ENCODE results near the gene DDX49. TPM values are rescaled to one million over a fixed set of nuclear protein-coding genes. Genes with fewer than 3 reads are reported as not detected.

Gene DDX49
- total RNA-seq, 1 experiment from 2014 or later = 63.1 TPM

DNA sequence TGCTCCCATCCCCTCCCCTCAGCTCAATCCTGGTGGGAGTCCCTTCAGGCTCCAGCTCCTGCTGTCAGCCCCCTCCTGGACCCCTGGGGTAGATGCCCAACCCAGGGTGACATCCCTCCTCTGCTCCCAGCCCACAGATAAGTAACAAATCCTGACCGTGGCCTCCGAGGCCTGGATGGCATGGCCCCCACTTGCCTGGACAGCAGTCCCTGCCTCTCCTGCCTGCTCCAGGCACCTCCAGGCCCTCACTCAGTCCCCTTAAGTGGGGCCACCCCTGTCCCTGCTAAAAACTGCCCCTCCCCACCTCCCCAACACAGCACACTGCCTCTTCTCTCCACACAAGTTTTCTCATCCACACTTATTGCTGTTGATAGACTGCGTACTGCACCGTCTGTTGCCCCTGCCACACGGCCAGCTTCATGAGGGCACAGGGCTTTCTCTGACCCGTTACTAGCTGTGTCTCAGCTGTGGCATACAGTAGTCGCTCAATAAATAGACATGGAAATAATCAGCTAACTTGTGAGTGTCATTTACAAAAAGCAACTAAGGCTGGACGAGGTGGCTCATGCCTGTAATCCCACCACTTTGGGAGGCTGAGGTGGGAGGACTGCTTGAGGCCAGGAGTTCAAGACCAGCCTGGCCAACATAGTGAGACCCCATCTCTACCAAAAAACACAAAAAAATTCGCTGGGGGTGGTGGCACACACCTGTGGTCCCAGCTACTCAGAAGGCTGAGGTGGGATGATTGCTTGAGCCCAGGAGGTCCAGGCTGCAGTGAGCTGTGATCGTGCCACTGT, 29.4 kb upstream of the DDX49 start:
- Histone ChIP-seq H3K4me3 (ENCODE audit: insufficient read depth, low read depth, low read length) (no peak overlapping the region), H3K36me3 (replicated peaks; ENCODE audit: control insufficient read depth, insufficient read depth, low read length) (no peaks in the 10 kb centered on the region; the same call in none of the 2 replicates), H3K27me3 (ENCODE audit: control insufficient read depth, insufficient read depth, low read length) (peaks cover 7% of the 10 kb centered on the region; the same call in 1 of the 2 replicates)
- DNase-seq = no peak

DNA sequence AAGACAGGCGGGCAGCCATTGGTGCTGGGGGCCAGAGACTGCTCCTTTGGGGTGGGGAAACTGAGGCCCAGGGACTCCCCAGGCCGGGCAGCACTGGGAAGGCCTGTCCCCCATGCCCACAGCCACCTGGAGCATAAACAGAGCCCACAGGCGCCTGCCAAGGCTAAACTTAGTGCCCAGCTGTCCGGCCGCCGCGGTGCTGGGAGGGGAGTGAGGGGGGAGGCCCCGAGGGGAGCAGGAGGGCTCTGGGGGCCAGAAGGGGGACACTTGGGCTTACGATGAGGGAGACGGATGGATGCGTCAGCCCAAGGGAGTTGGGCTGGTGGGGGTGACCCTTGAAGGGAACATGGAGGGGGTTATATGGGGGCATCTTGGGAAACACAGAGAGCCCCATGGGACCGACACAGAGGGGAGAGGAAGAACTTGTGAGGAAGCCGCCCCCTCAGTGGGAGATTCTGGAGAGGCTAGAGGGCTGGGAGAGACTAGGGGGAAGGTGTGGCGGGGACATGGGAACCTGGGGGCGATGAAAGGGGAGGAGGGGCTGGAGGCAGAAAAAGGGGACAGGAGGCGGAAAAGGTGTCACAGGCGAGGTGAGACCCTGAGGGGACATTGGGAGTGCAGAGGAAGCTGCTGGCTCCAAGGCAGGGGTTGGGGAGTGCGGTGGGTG, 25.8 kb upstream of the DDX49 start:
- no peak for DNase-seq
- Histone ChIP-seq H3K36me3 (replicated peaks; ENCODE audit: control insufficient read depth, insufficient read depth, low read length) (no peaks in the 10 kb centered on the region; the same call in none of the 2 replicates), H3K27me3 (ENCODE audit: control insufficient read depth, insufficient read depth, low read length) (peaks cover 16% of the 10 kb centered on the region; the same call in 1 of the 2 replicates), H3K4me3 (ENCODE audit: insufficient read depth, low read depth, low read length) (no peak overlapping the region)

DNA sequence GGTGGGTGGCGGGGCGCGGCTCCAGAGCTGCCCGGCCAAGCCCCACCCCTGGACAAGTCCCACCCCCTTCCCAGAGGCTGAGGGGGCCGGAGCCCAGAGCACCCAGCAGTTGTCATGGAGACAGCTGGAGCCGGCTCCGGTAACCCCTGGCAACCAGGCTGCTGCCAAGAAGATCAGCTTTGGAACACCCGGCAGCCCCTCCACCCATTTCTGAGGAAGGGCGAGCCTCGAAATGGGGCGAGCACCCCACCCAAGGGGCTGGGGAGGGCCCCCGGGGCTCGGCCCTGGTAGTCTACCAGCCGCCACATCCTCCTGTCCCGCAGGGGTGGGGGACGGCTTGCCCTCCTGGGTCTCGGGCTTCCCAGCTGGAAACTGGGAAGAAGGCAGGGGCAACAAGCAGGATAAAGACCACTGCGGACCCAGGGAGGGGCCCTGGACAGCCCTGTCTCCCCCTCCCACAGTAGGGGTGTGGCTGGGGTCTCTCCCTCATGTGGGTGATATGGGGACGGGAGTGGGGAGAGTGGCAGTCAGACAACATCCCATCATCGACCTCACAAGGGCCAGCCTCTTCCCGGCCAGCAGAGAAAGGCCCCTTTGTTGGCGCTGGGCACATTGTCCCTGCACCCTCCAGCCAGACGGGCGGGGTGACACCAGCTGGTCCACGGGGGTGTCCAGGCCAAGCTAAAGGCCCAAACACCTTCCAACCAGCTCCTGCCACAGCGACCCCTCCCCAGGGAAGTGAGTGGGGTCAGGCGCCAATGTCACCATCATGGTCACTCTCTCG, 25.1 kb upstream of the DDX49 start:
- Histone ChIP-seq H3K36me3 (replicated peaks; ENCODE audit: control insufficient read depth, insufficient read depth, low read length) (no peaks in the 10 kb centered on the region; the same call in none of the 2 replicates), H3K4me3 (ENCODE audit: insufficient read depth, low read depth, low read length) (peak overlapping the region; percentile 70), H3K27me3 (ENCODE audit: control insufficient read depth, insufficient read depth, low read length) (peaks cover 16% of the 10 kb centered on the region; the same call in 1 of the 2 replicates)
- peak; percentile 97 for DNase-seq

DNA sequence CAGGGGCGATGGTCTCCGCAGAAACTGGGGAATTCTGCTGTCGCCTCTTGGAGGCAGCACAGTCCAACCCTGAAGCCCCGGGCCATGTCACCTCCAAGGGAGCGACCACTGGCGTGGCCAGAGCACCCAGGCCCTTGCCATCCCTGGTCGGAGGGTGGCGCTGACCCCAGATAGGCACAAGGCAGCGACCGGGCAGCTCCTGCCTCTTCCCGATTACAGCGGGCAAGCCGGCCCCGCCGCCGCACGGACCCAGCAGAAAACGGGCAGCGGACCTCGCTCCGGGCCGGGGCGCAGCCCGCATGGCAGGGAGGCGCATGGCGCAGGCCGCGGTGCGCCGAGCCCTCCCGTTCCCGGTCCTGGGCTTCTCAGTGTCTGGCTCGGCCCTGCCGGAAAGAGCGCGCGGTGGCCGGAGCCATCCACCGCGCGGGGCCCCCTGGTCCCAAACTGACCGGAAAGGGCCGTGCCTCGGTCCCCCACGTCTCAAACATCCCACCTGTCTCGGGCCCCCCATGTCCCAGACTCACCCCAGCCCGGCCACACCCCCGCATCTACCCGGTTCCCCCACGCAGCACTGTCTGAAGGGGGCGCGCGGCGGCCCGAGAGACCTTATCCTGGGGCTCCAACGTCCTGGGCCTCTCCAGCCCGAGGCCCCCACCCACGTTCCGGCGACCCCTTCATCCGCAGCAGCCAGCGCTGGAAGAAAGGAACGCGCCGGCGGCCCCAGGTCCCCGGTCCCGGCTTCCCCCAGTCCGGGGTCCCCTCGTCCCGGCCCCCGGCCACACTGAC, 24.3 kb upstream of the DDX49 start:
- Histone ChIP-seq H3K36me3 (replicated peaks; ENCODE audit: control insufficient read depth, insufficient read depth, low read length) (no peaks in the 10 kb centered on the region; the same call in none of the 2 replicates), H3K4me3 (ENCODE audit: insufficient read depth, low read depth, low read length) (peak overlapping the region; percentile 70)
- DNase-seq = peak; percentile 95

DNA sequence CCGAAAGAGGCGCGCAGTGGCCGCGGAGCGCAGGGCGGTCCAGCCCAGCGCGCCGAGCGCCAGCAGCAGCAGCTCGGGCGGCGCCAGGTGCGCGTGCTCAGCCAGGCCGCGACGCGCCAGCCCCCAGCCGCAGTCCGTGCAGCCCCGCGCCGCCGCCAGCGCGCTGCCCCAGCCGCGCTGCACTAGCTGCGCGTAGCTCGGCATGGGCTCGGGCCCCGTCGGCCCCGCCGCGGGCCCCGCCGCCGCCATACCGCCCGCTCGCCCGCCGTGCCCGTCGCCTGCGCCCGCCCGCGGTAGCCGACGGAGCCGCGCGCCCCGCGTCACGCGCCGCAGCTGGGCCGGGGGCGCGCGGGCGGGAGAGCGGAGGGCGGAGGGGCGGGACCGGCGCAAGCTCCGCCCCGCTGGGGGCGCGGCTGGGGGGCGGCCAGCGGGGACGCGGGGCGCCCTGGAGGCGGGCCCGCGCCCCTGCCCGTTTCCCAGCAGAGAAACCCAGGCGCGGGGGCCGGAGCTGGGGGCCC, 23.6 kb upstream of the DDX49 start, which contains the start of gene CERS1:
Gene CERS1, minus strand, starts transcription at position 335 of the 518 bp plus-strand sequence. Its CDS starts 86 bp downstream, at position 249.
- H3K36me3 ChIP-seq (replicated peaks; ENCODE audit: control insufficient read depth, insufficient read depth, low read length) = no peaks in the 10 kb centered on the region; the same call in none of the 2 replicates
- DNase-seq = peak; percentile 99

More for the DNA sequence above, 24.3 kb upstream of the DDX49 start:
- peaks cover 16% of the 10 kb centered on the region; the same call in 1 of the 2 replicates for H3K27me3 ChIP-seq (ENCODE audit: control insufficient read depth, insufficient read depth, low read length)

DNA sequence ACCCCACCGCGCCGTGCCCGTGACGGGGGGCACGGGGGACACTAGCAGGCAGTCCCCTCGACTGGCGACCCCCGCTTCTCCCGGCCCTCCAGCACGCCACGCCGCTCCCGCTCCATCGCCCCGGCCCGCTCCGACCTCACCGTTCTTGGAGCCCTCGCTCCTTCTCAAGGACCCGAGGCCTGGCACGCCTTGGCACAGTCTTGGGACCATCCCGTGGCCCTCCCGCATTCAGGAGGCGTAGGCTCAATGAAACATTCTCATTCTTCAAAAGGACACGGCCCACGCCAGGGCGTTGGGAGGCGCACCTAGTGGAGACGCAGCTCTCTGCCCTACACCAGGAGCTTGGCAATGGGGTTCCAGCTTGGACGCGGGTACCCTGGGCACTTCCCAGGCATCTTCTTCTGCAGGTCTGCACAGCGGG, 23.1 kb upstream of the DDX49 start:
- H3K36me3 ChIP-seq (replicated peaks; ENCODE audit: control insufficient read depth, insufficient read depth, low read length) = no peaks in the 10 kb centered on the region; the same call in none of the 2 replicates
- peak overlapping the region; percentile 28 for H3K4me3 ChIP-seq (ENCODE audit: insufficient read depth, low read depth, low read length)
- peaks cover 16% of the 10 kb centered on the region; the same call in 1 of the 2 replicates for H3K27me3 ChIP-seq (ENCODE audit: control insufficient read depth, insufficient read depth, low read length)
- peak; percentile 87 for DNase-seq

More for the DNA sequence above, 23.6 kb upstream of the DDX49 start, which contains the start of gene CERS1:
- Histone ChIP-seq H3K27me3 (ENCODE audit: control insufficient read depth, insufficient read depth, low read length) (peaks cover 16% of the 10 kb centered on the region; the same call in 1 of the 2 replicates), H3K4me3 (ENCODE audit: insufficient read depth, low read depth, low read length) (peak within 1 kb of the TSS; percentile 70)

DNA sequence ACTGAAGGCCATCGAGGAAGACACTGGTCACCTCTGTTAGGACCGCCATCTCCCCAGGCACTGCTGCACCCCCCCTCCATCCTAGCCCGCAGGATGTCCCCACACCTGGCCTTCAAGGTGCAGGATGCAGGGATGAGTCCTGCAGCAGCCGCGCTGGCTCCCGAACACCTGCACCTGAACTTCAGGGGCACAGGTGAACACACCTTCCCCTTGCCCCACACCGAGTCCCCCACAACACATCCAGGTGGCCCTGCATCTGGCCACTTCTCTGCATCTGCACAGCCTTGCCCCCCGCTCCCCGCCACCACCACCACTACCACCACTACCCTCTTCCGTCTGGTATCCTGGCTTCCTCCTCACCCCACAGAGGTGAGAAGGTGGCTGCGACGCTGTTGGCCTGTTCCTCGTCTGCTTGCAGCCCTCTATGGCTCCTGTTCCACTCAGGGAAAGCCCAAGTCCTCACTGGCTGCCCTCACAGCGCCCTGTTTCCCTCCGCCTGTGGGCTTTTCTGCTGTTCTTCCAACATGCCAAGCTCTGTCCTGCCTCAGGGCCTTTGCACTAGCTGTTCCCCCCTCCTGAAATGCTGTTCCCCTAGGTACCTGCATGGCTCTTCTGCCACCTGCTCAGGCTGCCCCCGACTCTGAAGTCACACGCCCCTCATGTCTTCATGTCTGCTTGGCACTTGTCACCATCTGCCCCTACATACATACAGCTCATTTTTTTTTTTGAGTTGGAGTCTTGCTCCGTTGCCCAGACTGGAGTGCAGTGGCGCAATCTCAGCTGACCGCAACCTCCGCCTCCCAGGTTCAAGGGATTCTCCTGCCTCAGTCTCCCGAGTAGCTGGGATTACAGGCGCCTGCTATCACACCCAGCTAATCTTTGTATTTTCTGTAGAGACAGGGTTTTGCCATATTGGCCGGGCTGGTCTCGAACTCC, 22.2 kb upstream of the DDX49 start:
- Histone ChIP-seq H3K27me3 (ENCODE audit: control insufficient read depth, insufficient read depth, low read length) (peaks cover 16% of the 10 kb centered on the region; the same call in 1 of the 2 replicates), H3K4me3 (ENCODE audit: insufficient read depth, low read depth, low read length) (no peak overlapping the region), H3K36me3 (replicated peaks; ENCODE audit: control insufficient read depth, insufficient read depth, low read length) (no peaks in the 10 kb centered on the region; the same call in none of the 2 replicates)
- no peak for DNase-seq

DNA sequence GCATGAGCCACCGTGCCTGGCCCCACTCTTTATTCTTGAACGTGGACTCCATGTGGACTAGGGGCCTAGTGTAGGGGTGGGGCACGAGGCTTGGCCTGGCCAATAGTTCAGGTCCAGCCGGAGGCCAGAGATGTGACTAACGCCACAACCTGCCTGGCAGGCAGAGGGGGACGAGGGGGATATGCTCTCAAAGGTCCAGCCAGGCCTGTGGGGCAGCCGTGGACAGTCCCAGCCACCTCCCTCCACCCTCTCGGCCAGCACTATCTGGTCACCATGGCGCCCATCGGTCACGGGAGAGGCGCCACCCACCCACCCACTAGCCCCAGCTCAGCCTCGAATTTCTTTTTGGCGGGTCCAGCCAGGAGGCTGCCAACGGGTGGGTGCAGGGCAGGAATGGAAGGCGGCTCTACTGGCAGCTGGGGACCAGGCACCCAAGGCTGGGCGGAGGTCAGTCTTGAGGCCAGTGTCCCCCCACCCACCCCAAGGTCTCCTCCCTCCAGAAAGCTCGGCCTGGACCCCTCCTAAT, 21.4 kb upstream of the DDX49 start:
- H3K36me3 ChIP-seq (replicated peaks; ENCODE audit: control insufficient read depth, insufficient read depth, low read length) = no peaks in the 10 kb centered on the region; the same call in 1 of the 2 replicates
- no peak for DNase-seq

DNA sequence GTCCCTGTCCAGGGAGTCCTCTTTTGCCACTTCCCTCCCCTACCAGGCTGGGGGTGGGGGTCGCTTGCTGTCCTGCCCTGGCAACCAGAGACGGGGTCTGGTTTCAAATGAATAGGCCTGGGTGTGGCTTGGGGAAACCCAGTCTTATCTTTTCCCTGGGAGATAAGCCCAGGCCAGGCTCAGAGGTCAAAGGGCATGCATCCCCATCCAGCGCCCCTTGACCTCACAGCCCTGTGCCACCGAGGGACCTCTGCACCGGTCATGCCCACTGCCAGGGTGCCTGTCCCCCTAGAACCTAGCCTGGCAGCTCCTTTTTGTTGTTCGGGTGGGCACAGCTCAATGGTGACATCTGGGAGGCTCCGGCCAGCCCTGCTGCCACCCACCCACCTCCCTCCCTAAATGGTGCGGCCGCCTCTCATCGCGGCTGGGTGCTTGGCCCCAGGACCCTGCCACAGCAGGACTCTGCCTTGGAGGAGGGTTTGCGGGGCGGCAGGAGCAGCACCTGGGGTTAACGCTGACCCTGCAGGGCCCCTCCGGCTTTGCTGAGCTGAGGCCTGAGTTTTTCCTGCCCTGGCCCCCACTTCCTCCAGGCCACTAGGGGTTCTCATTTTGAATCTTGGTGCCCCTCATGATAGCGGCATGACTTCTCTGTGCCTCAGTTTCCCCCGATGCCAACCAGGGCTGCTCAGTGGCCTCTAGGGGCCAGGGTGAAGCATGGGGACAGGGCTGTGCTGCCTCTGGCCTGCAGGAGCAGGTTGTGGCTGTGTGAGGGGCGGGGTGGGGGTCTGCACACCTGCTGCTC, 20.7 kb upstream of the DDX49 start:
- peak; percentile 70 for DNase-seq
- H3K36me3 ChIP-seq (replicated peaks; ENCODE audit: control insufficient read depth, insufficient read depth, low read length) = no peaks in the 10 kb centered on the region; the same call in 1 of the 2 replicates
- H3K27me3 ChIP-seq (ENCODE audit: control insufficient read depth, insufficient read depth, low read length) = peaks cover 16% of the 10 kb centered on the region; the same call in 1 of the 2 replicates
- H3K4me3 ChIP-seq (ENCODE audit: insufficient read depth, low read depth, low read length) = no peak overlapping the region

More for the DNA sequence above, 21.4 kb upstream of the DDX49 start:
- H3K27me3 ChIP-seq (ENCODE audit: control insufficient read depth, insufficient read depth, low read length) = peaks cover 16% of the 10 kb centered on the region; the same call in 1 of the 2 replicates
- H3K4me3 ChIP-seq (ENCODE audit: insufficient read depth, low read depth, low read length) = no peak overlapping the region

DNA sequence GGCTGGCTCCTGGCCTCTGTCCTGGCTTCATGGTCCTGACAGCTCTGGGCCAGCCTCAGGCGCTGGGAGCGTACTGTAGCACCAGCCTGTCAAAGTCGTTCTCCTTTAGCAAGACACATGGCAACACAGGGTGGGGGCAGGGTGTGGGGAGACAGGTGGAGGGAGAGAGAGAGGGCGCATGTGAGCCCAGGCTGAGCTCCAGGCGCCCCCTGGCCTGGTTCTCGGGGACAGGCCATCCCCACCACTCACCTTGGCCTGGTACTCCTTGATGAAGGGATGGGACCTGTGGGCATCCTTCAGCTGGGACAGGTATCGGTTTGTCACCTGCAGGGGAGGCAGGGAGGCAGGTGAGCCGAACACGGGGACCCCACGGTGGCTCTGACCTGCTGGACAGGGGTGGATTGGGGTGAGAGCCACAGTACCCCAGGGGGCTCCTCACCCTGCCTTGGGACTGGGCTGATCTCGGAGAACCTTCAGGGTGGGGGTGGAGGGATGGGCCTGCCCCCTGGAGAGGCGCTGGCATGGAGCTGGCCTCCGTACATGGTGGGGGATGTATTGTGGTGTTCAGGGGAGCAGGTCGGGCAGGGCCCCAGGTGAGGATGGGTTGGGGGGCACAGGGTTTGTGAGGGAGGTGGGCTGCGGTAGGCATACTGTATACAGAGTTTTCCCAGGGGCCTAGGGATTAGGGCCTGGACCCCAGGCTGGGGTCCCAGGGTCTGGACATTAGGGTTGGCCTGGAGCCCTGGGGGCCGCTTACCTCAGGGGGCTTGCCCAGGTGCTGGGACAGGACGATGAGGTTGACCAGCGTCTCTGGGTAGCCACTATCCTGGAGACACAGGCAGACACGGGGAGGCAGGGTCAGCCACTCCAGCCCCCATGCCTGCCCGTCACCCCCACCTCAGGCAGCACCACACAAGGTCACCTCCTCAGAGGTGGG, 19.6 kb upstream of the DDX49 start:
- no peak for DNase-seq
- Histone ChIP-seq H3K36me3 (replicated peaks; ENCODE audit: control insufficient read depth, insufficient read depth, low read length) (no peaks in the 10 kb centered on the region; the same call in 1 of the 2 replicates), H3K4me3 (ENCODE audit: insufficient read depth, low read depth, low read length) (no peak overlapping the region), H3K27me3 (ENCODE audit: control insufficient read depth, insufficient read depth, low read length) (peaks cover 12% of the 10 kb centered on the region; the same call in 1 of the 2 replicates)

Measured in H7 (cell line).